Spleen (tissue), 7 donors: Measurements from ENCODE around the gene RGS6.

Experiments
- POLR2A ChIP-seq, 3 donors: fragments of 450-650 bp; IDR thresholded peaks; one replicate each; pipeline ENCODE4 v1.5.1; 2017; ENCODE audit warnings: antibody characterized with exemption in 3 of 3, mild to moderate bottlenecking in 1 of 3
- TF ChIP-seq, protein P1 (sequence below), 11 experiments: fragments of 200-600 bp in 7 of 11; fragments of 450-650 bp in 4 of 11; sonication (generic) in 4 of 11; IDR thresholded peaks in 8 of 11; conservative IDR thresholded peaks in 3 of 11; 1 replicate in 7 of 11; 2 replicates in 4 of 11; pipeline versions ENCODE4 v1.4.0 to v1.8.0; 2016 to 2021; ENCODE audit warnings: antibody characterized with exemption in 11 of 11, inconsistent platforms in 4 of 11, mild to moderate bottlenecking in 1 of 11
- donor health status: DM: no; HTN: no; CAD: no; lungs with moderate emphysema.
- donor health status: DM: no; HTN: no; CAD: no.
- donor health status: DM: no; HTN: no; CAD: no.

DNA sequence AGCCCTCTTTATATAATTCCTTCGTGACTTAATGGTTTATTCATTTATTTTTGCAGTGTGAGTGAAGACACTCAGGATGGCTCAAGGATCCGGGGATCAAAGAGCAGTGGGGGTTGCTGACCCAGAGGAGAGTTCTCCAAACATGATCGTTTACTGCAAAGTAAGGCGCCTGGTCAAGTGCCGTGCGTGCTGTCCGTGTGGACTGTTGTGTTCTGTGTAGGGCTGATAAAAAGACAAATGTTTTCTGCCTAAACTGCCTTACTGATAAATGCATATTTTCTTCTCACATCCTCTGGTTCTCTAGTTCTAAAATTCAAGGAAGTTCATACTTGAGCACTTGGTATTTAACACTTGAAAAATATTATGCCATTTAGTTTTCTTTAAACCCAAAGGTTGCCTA, 32.5 kb downstream of the RGS6 start:
- TF ChIP-seq, protein P1, sequence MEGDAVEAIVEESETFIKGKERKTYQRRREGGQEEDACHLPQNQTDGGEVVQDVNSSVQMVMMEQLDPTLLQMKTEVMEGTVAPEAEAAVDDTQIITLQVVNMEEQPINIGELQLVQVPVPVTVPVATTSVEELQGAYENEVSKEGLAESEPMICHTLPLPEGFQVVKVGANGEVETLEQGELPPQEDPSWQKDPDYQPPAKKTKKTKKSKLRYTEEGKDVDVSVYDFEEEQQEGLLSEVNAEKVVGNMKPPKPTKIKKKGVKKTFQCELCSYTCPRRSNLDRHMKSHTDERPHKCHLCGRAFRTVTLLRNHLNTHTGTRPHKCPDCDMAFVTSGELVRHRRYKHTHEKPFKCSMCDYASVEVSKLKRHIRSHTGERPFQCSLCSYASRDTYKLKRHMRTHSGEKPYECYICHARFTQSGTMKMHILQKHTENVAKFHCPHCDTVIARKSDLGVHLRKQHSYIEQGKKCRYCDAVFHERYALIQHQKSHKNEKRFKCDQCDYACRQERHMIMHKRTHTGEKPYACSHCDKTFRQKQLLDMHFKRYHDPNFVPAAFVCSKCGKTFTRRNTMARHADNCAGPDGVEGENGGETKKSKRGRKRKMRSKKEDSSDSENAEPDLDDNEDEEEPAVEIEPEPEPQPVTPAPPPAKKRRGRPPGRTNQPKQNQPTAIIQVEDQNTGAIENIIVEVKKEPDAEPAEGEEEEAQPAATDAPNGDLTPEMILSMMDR (IDR thresholded peaks at IDR 0.05 in 8 of 11, conservative IDR thresholded peaks at IDR 0.05 in 3 of 11) = no peak
- TF ChIP-seq POLR2A (IDR thresholded peaks at IDR 0.05) = no peak
